ENCODE data around the gene OSBPL7. TPM values are rescaled to one million over a fixed set of nuclear protein-coding genes. Genes with fewer than 3 reads are reported as not detected.

OSBPL7 gene
- total RNA-seq, 1 experiment from 2014 or later = 9.1 TPM

DNA sequence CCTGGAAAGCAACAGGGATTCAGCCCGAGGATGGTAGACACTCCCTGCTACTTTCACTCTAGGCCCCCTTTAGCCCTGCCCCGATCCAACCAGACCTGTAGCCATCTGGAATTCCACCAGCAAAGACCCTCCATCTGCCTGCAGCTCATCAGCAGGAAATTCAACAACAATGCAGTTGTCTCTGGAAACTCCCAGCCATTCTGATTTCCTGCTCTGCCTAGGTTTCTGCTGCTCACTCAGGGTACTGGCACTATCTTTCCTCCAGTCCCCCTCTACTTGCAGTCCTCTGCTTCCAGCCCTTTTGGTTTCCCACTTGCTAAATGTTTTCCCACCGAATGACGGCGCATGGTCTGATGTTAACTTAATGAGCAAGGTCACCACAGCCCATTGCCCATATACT, 32.0 kb upstream of the OSBPL7 start:
- ATAC-seq (no peak), DNase-seq (ENCODE audit: low read depth, low spot score) (no peak)
- TF ChIP-seq SIN3A (IDR thresholded peaks at IDR 0.05; ENCODE audit: borderline replicate concordance, insufficient read depth, low read depth, low read length) (no peak), TCF7L2 (IDR thresholded peaks at IDR 0.05; ENCODE audit: low read depth, low read length) (no peak), POLR2AphosphoS5 (IDR thresholded peaks at IDR 0.05; ENCODE audit: low read depth, low read length) (no peak)
- TF ChIP-seq, protein P1, sequence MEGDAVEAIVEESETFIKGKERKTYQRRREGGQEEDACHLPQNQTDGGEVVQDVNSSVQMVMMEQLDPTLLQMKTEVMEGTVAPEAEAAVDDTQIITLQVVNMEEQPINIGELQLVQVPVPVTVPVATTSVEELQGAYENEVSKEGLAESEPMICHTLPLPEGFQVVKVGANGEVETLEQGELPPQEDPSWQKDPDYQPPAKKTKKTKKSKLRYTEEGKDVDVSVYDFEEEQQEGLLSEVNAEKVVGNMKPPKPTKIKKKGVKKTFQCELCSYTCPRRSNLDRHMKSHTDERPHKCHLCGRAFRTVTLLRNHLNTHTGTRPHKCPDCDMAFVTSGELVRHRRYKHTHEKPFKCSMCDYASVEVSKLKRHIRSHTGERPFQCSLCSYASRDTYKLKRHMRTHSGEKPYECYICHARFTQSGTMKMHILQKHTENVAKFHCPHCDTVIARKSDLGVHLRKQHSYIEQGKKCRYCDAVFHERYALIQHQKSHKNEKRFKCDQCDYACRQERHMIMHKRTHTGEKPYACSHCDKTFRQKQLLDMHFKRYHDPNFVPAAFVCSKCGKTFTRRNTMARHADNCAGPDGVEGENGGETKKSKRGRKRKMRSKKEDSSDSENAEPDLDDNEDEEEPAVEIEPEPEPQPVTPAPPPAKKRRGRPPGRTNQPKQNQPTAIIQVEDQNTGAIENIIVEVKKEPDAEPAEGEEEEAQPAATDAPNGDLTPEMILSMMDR (IDR thresholded peaks at IDR 0.05) = no peak
- TF ChIP-seq, protein P2, sequence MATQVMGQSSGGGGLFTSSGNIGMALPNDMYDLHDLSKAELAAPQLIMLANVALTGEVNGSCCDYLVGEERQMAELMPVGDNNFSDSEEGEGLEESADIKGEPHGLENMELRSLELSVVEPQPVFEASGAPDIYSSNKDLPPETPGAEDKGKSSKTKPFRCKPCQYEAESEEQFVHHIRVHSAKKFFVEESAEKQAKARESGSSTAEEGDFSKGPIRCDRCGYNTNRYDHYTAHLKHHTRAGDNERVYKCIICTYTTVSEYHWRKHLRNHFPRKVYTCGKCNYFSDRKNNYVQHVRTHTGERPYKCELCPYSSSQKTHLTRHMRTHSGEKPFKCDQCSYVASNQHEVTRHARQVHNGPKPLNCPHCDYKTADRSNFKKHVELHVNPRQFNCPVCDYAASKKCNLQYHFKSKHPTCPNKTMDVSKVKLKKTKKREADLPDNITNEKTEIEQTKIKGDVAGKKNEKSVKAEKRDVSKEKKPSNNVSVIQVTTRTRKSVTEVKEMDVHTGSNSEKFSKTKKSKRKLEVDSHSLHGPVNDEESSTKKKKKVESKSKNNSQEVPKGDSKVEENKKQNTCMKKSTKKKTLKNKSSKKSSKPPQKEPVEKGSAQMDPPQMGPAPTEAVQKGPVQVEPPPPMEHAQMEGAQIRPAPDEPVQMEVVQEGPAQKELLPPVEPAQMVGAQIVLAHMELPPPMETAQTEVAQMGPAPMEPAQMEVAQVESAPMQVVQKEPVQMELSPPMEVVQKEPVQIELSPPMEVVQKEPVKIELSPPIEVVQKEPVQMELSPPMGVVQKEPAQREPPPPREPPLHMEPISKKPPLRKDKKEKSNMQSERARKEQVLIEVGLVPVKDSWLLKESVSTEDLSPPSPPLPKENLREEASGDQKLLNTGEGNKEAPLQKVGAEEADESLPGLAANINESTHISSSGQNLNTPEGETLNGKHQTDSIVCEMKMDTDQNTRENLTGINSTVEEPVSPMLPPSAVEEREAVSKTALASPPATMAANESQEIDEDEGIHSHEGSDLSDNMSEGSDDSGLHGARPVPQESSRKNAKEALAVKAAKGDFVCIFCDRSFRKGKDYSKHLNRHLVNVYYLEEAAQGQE (IDR thresholded peaks at IDR 0.05; ENCODE audit: insufficient read depth in 1 of 2, low read depth in 2 of 2, low read length in 1 of 2) = no peak
- H3K27me3 ChIP-seq (ENCODE audit: control insufficient read depth, insufficient read depth, low read length) = peaks cover 22% of the 10 kb centered on the region
- no peaks in the 10 kb centered on the region for H3K36me3 ChIP-seq (ENCODE audit: control insufficient read depth, insufficient read depth, low read length)
- CTCF ChIA-PET = no interaction called here
- BruUV-seq (replicated peaks) = no TSS peak
- POLR2A ChIA-PET = no interaction called here
- peaks cover 3% of the 10 kb centered on the region; the same call in 1 of the 2 replicates for H3K4me1 ChIP-seq (ENCODE audit: control insufficient read depth, insufficient read depth, low read length)
- in situ Hi-C loops (cut with HindIII; ENCODE audit: low pct_unique_long_range_greater_than_20kb, low sequenced_read_pairs) (no loop called here), intact Hi-C loops (cut with micrococcal nuclease; ENCODE audit: unreplicated experiment) (no loop called here)
- no peak overlapping the region for H3K4me3 ChIP-seq (ENCODE audit: low read depth in 2 of 2, low read length in 2 of 2)
- H3K9me3 ChIP-seq (ENCODE audit: control insufficient read depth, insufficient read depth, low read depth, low read length) = no peaks in the 10 kb centered on the region
- no peak overlapping the region for H3K27ac ChIP-seq (ENCODE audit: low read length)

GRCh38 chr17:47852113-47852949, 30.7 kb upstream of the OSBPL7 start:
- DNase-seq (ENCODE audit: low read depth, low spot score) (no peak), ATAC-seq (no peak)
- peaks cover 3% of the 10 kb centered on the region; the same call in 1 of the 2 replicates for H3K4me1 ChIP-seq (ENCODE audit: control insufficient read depth, insufficient read depth, low read length)
- H3K36me3 ChIP-seq (ENCODE audit: control insufficient read depth, insufficient read depth, low read length) = no peaks in the 10 kb centered on the region
- ChIA-PET CTCF (no interaction called here), POLR2A (no interaction called here)
- TF ChIP-seq SIN3A (IDR thresholded peaks at IDR 0.05; ENCODE audit: borderline replicate concordance, insufficient read depth, low read depth, low read length) (no peak), TCF7L2 (IDR thresholded peaks at IDR 0.05; ENCODE audit: low read depth, low read length) (no peak), POLR2AphosphoS5 (IDR thresholded peaks at IDR 0.05; ENCODE audit: low read depth, low read length) (no peak)
- TF ChIP-seq, protein P2 (IDR thresholded peaks at IDR 0.05; ENCODE audit: insufficient read depth in 1 of 2, low read depth in 2 of 2, low read length in 1 of 2) = no peak
- TF ChIP-seq, protein P1 (IDR thresholded peaks at IDR 0.05) = no peak
- no peak overlapping the region for H3K4me3 ChIP-seq (ENCODE audit: low read depth in 2 of 2, low read length in 2 of 2)
- BruUV-seq (replicated peaks) = no TSS peak
- intact Hi-C loops (cut with micrococcal nuclease; ENCODE audit: unreplicated experiment) = no loop called here
- H3K27ac ChIP-seq (ENCODE audit: low read length) = no peak overlapping the region
- no peaks in the 10 kb centered on the region for H3K9me3 ChIP-seq (ENCODE audit: control insufficient read depth, insufficient read depth, low read depth, low read length)
- in situ Hi-C loops (cut with HindIII; ENCODE audit: low pct_unique_long_range_greater_than_20kb, low sequenced_read_pairs) = no loop called here
- peaks cover 22% of the 10 kb centered on the region for H3K27me3 ChIP-seq (ENCODE audit: control insufficient read depth, insufficient read depth, low read length)

Data from Panc1 (cell line).